Measurements from ENCODE around the gene NOXA1.

NOXA1 gene

DNA sequence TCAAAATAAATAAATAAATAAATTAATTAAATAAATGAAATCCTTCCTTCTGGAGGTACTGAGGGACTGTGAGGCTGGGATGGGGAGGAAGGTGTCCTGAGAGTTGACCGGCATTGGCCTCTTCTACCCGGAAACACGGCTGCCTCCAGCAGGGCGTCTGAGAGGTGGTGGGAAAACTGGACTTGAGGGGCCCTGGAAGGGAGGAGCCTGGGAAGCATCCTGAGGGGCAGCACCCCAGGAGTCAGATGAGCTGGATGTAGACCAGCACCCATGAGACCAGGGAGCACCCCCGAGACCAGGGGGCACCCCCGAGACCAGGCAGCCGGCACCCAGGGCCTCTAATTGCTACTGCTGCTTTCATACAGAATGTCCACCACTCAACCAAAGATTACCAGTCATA is 44.7 kb downstream of the NOXA1 start:
- no peak for DNase-seq

- DNase-seq: no peak
These were observed 47.6 kb downstream of the NOXA1 start for GRCh38 chr9:137470785-137471184.

DNA sequence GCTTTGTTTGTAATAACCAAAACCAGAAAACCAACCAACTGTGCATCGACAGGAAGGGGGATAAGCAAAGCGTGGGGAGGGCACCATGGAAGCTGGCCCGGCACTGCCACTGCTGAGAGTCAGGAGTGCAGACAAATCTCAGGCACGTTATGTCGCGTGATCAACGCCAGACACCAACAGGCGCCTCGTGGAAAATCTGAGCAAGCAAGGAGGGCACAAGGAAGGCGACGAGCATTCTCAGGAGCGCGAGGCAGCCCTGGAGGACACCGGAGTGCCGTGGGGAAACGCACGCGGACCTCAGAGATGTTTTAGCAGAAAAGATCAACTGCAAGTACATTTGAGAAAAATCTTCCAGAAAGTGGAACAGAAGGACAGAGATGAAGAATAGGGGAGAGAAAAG is 51.1 kb downstream of the NOXA1 start:
- no peak for DNase-seq

DNA sequence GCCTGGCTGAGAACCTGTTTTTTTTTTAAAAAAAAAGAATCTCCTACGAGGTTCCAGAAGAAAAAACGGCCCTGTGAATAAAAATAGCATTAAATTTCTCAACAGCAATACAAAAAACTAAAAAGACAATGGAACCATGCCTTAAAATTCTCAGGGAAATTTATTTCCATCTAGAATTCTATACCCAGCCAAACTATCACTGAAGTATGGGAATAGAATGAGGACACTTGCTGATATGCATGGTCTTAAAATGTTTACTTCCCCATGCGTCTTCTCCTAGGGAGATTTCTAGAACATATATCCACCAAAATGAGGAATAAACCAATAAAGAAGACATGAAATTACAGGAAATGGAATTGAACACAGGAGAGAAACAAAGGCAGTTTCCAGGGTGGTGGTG is 52.5 kb downstream of the NOXA1 start:
- DNase-seq: no peak

GRCh38 chr9:137476856-137477255 is 53.7 kb downstream of the NOXA1 start:
- no peak for DNase-seq

DNA sequence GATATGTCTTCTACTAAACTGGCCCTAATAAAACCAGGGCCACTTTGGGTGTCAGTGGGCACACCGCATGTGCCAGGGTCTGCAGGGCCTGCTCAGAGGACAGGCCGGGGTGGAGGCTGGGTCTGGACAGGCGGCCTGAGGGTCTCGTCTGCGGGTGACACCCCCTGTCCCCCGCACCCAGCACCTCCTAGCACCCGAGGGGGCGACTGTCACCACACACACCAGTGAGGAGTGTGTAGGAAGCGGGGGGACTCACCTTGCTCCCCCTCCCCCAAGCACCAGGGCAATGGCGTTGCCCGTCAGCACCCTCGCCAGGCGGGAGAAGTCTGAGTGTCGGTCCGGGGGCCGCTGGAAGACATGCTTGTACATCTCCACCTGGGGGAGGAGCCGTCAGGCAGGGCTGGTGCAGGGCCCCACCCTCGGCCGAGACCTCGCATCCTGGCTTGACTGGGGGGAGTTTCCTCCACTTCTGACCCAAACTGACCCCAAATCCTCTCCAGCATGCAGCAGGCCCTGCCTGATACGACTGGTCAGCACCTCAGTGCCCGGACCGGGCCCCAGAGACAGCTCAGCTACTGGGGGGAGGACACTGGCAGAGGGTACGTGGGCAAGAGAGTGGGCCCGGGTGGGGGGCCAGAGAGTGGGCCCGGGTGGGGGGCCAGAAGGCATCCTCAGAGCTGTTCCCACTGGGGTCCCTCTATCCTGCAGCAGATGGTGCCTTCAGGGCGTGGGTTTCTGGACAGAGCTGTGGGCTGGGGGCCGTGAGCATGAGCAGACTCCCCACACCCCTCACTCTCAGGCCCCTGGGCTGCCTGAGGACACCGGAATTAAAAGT is 54.8 kb downstream of the NOXA1 start:
- no peak for DNase-seq

DNA sequence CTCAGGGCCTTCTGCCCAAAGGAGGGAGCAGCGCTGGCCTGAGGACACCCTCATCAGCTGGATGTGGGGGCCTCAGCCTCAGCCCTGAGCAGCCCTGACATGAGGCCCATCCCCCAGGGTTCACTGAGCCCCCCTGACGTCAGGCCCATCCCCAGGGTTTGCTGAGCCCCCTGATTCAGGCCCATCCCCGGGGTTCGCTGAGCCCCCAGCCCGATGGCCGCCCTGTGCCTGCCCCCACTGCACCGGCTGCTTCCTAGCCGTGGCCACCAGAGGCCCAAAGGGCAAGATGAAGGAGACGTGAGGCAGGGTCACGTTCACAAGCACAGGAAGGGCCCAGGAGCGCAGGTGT is 55.4 kb downstream of the NOXA1 start:
- no peak for DNase-seq

DNA sequence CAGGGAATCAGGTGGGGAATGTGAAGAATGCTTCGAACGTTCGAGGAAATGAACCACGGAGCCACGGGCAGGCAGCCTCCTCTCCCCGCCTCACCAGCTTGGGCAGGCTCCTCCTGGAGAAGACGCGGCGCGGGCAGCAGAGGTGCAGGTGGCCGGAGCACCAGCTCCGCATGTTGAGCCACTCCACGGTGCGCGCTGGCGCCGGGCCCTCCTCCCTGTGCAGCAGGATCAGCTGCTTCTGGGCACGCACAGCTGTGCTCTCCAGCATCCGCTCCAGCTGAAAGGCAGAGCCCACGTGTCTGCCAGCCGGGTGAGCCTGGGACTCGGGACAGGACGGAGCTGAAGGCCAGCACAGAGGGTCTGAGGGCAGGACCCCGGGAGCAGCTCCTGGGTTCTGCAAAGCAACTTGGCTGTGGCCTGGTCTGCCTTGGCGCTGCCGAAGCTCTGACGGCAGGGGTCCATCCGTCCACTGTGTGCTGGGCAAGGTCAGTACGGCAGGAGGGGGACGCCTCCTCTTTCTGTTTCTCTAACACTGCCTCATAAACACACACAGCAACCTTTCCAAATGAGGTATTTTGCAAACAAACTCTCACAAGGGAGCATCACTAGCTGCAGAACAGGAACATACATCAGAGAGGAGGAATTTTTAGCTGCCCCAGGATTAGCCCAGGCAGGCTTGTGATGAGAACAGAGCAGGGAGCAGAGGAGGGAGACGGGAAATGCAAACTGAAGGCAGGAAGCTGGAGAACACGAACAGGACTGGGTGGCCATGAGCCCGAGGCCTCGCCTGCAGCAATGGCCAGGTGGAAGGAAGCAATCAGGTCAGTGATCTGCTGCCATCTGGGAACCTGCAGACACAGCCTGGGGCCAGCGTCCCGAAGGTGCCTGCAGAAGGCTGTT is 56.0 kb downstream of the NOXA1 start:
- peak; percentile 29 for DNase-seq

- no peak for DNase-seq
These were observed 56.9 kb downstream of the NOXA1 start for GRCh38 chr9:137479892-137480685.

DNA sequence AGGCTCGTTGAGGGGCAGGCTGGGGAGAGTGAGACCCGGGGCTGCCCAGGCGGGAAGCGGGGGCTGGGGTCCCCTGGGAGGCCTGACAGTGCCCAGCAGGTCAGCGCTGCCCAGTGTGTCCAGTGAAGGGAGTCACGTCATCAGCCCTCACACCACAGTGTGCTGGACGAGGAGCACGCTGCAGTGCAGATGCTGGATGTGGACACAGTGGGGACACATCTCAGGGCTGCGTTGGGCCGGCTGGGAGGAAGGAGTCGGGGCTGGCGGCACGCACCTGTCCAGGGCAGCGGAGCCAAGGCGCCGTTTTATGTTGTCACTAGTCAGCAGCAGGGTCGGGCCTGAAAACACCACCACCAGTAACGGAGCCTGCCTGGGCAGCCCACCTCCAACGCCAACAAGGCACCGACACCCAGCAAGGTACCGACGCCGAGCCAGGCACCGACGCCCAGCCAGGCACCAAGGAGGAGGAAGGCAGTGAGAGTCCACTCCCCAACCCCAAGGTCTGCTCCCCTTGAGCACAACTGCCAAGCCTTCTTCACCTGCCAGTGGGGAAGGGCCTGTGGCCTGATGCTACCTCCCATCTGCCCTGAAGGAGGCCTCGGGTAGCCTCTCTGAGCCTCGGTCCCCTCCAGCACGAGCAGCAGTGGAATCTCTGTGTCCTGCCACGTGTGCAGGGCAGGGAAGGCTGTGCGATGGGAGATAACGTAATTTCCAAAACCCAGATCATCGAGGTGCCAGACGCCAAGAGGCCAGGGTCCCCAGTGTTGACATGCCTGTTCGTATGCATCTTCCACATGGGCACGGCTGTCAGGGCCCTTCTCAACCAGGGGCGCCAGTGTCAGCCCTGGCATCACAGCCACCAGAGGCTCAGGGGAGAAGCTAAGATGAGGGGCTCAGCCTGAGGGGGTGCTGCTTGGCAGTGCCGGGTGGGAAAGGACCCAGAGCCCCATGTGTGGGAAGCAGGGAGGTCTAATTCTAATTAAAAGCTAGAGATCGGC is 57.8 kb downstream of the NOXA1 start:
- DNase-seq: no peak

GRCh38 chr9:137482094-137482781 is 59.0 kb downstream of the NOXA1 start:
- DNase-seq: no peak
